ENCODE data around the gene THRSP. TPM values are rescaled to one million over a fixed set of nuclear protein-coding genes. Genes with fewer than 3 reads are reported as not detected.
A peak's percentile ranks its signal among the peaks of the same experiment; 100 is the strongest.

THRSP gene
- total and polyA plus RNA-seq, 2 of the 4 experiments (the other 2 are of a cell fraction) = not detected

- WGBS, 2 experiments (ENCODE audit: extremely low coverage in 2 of 2, insufficient read length in 1 of 2) = 83% methylated on average over 1 of the region's 2 CpGs; no CpG with 5 or more reads in 1 of the 2 experiments
- peak overlapping the region; percentile 50; the same call in 1 of the 2 replicates for H3K27ac ChIP-seq (ENCODE audit: insufficient read depth, low read length)
- H3K9me3 ChIP-seq (ENCODE audit: control insufficient read depth, insufficient read depth, low read length) = no peaks in the 10 kb centered on the region
- H3K36me3 ChIP-seq (ENCODE audit: control insufficient read depth, insufficient read depth, low read length) = peaks cover 17% of the 10 kb centered on the region
- DNase-seq (peak; percentile 54), ATAC-seq (ENCODE audit: low read depth) (peak; percentile 86)
- peak; percentile 74 for TF ChIP-seq NFE2L2 (IDR thresholded peaks at IDR 0.05; ENCODE audit: low read depth, low read length)
- TF ChIP-seq RCOR1 (IDR thresholded peaks at IDR 0.05; ENCODE audit: insufficient replicate concordance, low read length) = no peak
- no peak for TF ChIP-seq RAD21 (IDR thresholded peaks at IDR 0.05; ENCODE audit: low read length)
- peak; percentile 47; the same call in 1 of the 2 replicates for TF ChIP-seq FOS (IDR thresholded peaks at IDR 0.05; ENCODE audit: low read depth, low read length)
- no peaks in the 10 kb centered on the region for H3K9me1 ChIP-seq (ENCODE audit: insufficient read depth, low read length)
- no peak overlapping the region for H2BK120ac ChIP-seq (ENCODE audit: low read depth, low read length)
- no peak overlapping the region for H3K56ac ChIP-seq (ENCODE audit: extremely low read depth, insufficient read depth, low read length)
- no peak overlapping the region for H2AK9ac ChIP-seq (replicated peaks; ENCODE audit: low read depth, low read length, poor library complexity)
- H3K4ac ChIP-seq (ENCODE audit: low read depth, low read length) = no peak overlapping the region
- no peak overlapping the region for H3K4me3 ChIP-seq (ENCODE audit: insufficient read depth, low read depth, low read length)
- peak overlapping the region; percentile 32 for H2BK5ac ChIP-seq (ENCODE audit: low read depth, low read length, poor library complexity, severe bottlenecking)
- no peak overlapping the region for H4K5ac ChIP-seq (ENCODE audit: low read depth, low read length)
- no peak overlapping the region for H3K4me2 ChIP-seq (ENCODE audit: low read depth, low read length)
- H2BK15ac ChIP-seq (ENCODE audit: low read depth, low read length) = no peak overlapping the region
- H2BK20ac ChIP-seq (ENCODE audit: low read depth, low read length) = peak overlapping the region; percentile 2; the same call in 1 of the 2 replicates
- H4K8ac ChIP-seq (ENCODE audit: low read depth in 2 of 2, low read length in 2 of 2) = peak overlapping the region in 1 of 2 experiments; percentile 72; a peak in 1 of 4 replicates
- ChIA-PET POLR2A (ENCODE audit: unreplicated experiment) (no interaction called here), CTCF (no interaction called here)
- no peak overlapping the region for H4K91ac ChIP-seq (ENCODE audit: insufficient read depth, low read depth, low read length)
- H4K20me1 ChIP-seq (ENCODE audit: insufficient read depth, low read length) = no peaks in the 10 kb centered on the region
- H3K14ac ChIP-seq (replicated peaks; ENCODE audit: low read depth, low read length) = no peak overlapping the region
- H3K4me1 ChIP-seq (ENCODE audit: control insufficient read depth, insufficient read depth, low read length) = peaks cover 4% of the 10 kb centered on the region
- H2AK5ac ChIP-seq (ENCODE audit: low read depth, low read length) = no peak overlapping the region; the same call in 1 of the 2 replicates
- no peaks in the 10 kb centered on the region for H3K79me1 ChIP-seq (ENCODE audit: low read depth in 1 of 2, low read length in 2 of 2)
- no TSS peak for BruUV-seq (replicated peaks)
- H3K23ac ChIP-seq (ENCODE audit: low read depth, low read length) = 0 out of 2 replicates have a peak overlapping the region, but pooled peaks have one; percentile 17
- intact Hi-C loops (cut with micrococcal nuclease) = no loop called here
- in situ Hi-C loops (cut with MboI; ENCODE audit: low sequenced_read_pairs) = no loop called here
- H3K27me3 ChIP-seq (ENCODE audit: control insufficient read depth, insufficient read depth, low read length) = no peaks in the 10 kb centered on the region
- H3K18ac ChIP-seq (ENCODE audit: low read depth, low read length) = peak overlapping the region; percentile 80
- H3K9ac ChIP-seq (ENCODE audit: low read depth, low read length) = no peak overlapping the region
- H2AFZ ChIP-seq (replicated peaks; ENCODE audit: low read length, poor library complexity) = no peak overlapping the region
- dilution Hi-C loops (cut with HindIII; ENCODE audit: low sequenced_read_pairs, unreplicated experiment) = no loop called here
Measured at GRCh38 chr11:78100676-78101472, 37.2 kb downstream of the THRSP start.

All from IMR-90 (cell line).